ENCODE measurements around the gene BBS12. TPM values are rescaled to one million over a fixed set of nuclear protein-coding genes. Genes with fewer than 3 reads are reported as not detected.

Gene BBS12
- total and polyA plus RNA-seq, 2 donors (not counting 3 experiments of a cell fraction or from before 2014, with no cell fraction given) = 0.91 to 2.3 TPM

DNA sequence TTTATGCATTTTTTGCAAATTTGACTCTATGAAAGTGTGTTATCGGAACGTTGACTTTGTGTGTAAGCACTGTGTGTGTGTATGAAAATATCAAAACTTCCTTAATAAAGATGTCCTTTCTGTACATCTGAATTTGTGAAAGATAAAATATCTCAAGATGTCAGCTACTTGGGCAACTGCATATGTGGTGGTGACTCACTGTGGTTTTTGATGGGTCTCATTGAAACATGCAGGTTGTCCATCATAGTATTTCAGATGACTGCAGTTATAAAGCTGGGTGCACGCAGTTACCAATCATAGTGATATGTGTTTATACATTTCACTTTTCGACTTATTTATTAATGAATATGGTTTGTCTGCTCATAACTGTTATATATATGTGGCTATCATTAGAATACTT is 19.7 kb upstream of the BBS12 start:
- Histone ChIP-seq H2AFZ (ENCODE audit: low read depth, low read length) (no peak overlapping the region), H3K79me2 (ENCODE audit: control insufficient read depth, insufficient read depth, low read length) (no peaks in the 10 kb centered on the region), H3K4me1 (ENCODE audit: control insufficient read depth, extremely low read depth, insufficient read depth, low read length) (peaks cover 4% of the 10 kb centered on the region), H3K9me3 (replicated peaks; ENCODE audit: control insufficient read depth, insufficient read depth, low read length) (no peaks in the 10 kb centered on the region), H3K4me3 (replicated peaks in 1 of 3; ENCODE audit: insufficient read depth in 1 of 3, low read depth in 1 of 3, low read length in 3 of 3) (no peak overlapping the region), H3K27ac (ENCODE audit: insufficient read depth, low read depth, low read length) (no peak overlapping the region), H3K27me3 (ENCODE audit: control insufficient read depth in 2 of 2, insufficient read depth in 2 of 2, low read length in 2 of 2) (no peaks in the 10 kb centered on the region), H3K9ac (replicated peaks; ENCODE audit: extremely low read depth, insufficient read depth, low read length) (no peak overlapping the region), H3K9me1 (replicated peaks; ENCODE audit: control insufficient read depth, extremely low read depth, insufficient read depth, low read length) (no peaks in the 10 kb centered on the region), H3K36me3 (ENCODE audit: control insufficient read depth in 2 of 2, extremely low read depth in 1 of 2, insufficient read depth in 2 of 2, low read length in 2 of 2) (no peaks in the 10 kb centered on the region), H3K4me2 (ENCODE audit: insufficient read depth, low read length) (no peak overlapping the region), H4K20me1 (replicated peaks; ENCODE audit: control insufficient read depth, extremely low read depth, insufficient read depth, low read length) (no peaks in the 10 kb centered on the region)
- ChIA-PET CTCF (interaction anchor here (3.0 kb wide), 1 partner anchor 110 kb away, joined by 13 read pairs; no protein-coding TSS in a partner anchor), POLR2A (no interaction called here)
- dilution Hi-C loops (cut with MboI; ENCODE audit: extremely low pct_ligation_motif_present, low sequenced_read_pairs) = no loop called here
- FAIRE-seq (no peak), DNase-seq (ENCODE audit: low read depth, low spot score) (no peak)
- intact Hi-C loops (cut with micrococcal nuclease) = no loop called here
- no TSS peak for BruUV-seq (replicated peaks)
- TF ChIP-seq FOS (IDR thresholded peaks at IDR 0.05; ENCODE audit: borderline replicate concordance, insufficient read depth, low read length) = no peak
- TF ChIP-seq, protein P1, sequence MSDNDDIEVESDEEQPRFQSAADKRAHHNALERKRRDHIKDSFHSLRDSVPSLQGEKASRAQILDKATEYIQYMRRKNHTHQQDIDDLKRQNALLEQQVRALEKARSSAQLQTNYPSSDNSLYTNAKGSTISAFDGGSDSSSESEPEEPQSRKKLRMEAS (IDR thresholded peaks at IDR 0.05; ENCODE audit: insufficient read depth, insufficient read length) = no peak
- no peak for TF ChIP-seq MYC (IDR thresholded peaks at IDR 0.05; ENCODE audit: low read depth, low read length)
- TF ChIP-seq, protein P2, sequence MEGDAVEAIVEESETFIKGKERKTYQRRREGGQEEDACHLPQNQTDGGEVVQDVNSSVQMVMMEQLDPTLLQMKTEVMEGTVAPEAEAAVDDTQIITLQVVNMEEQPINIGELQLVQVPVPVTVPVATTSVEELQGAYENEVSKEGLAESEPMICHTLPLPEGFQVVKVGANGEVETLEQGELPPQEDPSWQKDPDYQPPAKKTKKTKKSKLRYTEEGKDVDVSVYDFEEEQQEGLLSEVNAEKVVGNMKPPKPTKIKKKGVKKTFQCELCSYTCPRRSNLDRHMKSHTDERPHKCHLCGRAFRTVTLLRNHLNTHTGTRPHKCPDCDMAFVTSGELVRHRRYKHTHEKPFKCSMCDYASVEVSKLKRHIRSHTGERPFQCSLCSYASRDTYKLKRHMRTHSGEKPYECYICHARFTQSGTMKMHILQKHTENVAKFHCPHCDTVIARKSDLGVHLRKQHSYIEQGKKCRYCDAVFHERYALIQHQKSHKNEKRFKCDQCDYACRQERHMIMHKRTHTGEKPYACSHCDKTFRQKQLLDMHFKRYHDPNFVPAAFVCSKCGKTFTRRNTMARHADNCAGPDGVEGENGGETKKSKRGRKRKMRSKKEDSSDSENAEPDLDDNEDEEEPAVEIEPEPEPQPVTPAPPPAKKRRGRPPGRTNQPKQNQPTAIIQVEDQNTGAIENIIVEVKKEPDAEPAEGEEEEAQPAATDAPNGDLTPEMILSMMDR (IDR thresholded peaks at IDR 0.05; ENCODE audit: extremely low read depth in 1 of 2, insufficient read depth in 1 of 2, low read depth in 1 of 2, low read length in 2 of 2) = no peak
- no peak for TF ChIP-seq JUN (IDR thresholded peaks at IDR 0.05; ENCODE audit: borderline replicate concordance, insufficient read depth, insufficient read length, low read depth)
- no peak for TF ChIP-seq GATA2 (IDR thresholded peaks at IDR 0.05; ENCODE audit: insufficient read depth, insufficient read length, low read depth, low read length)
- TF ChIP-seq POLR2A (IDR thresholded peaks at IDR 0.05; ENCODE audit: low read depth, low read length) = no peak
- no peak for TF ChIP-seq POLR2AphosphoS5 (IDR thresholded peaks at IDR 0.05; ENCODE audit: insufficient read depth, low read depth, low read length)
- TF ChIP-seq EZH2 (IDR thresholded peaks at IDR 0.05; ENCODE audit: borderline replicate concordance, low read depth, low read length, severe bottlenecking) = no peak

Measured in endothelial cell of umbilical vein (primary cell).